HEK293 (cell line): ENCODE data around the gene LLCFC1.

ENCODE experiments used
- CTCF ChIA-PET: fragments of 350-600 bp; formaldehyde crosslinking; extraction: SDS; loops from one replicate; lab custom pipeline; 2021; ENCODE audit warnings: antibody characterized with exemption; lab: Yijun Ruan, JAX
- POLR2A ChIA-PET: fragments of 300-600 bp; formaldehyde crosslinking; extraction: SDS; loops from one replicate; lab custom pipeline; 2020; ENCODE audit warnings: antibody characterized with exemption, inconsistent platforms; lab: Yijun Ruan, JAX
- H3K27ac ChIP-seq: fragments of 200-500 bp; sonication (Bioruptor generic); 2 replicates; pipeline ENCODE4 v1.5.1; 2014; ENCODE audit warnings: low read depth, low read length, control low read depth, inconsistent platforms; ENCODE audit errors: extremely low read depth
- H3K36me3 ChIP-seq, 2 experiments: fragments of 200-500 bp in 1 of 2; sonication (Bioruptor generic) in 1 of 2; 1 replicate in 1 of 2; 2 replicates in 1 of 2; pipeline ENCODE4 v1.5.1; 2014 to 2017; ENCODE audit warnings: inconsistent platforms in 2 of 2, low read length in 2 of 2; ENCODE audit not compliant: control insufficient read depth in 2 of 2, insufficient read depth in 1 of 2
- H3K4me1 ChIP-seq: fragments of 200-500 bp; sonication (Bioruptor generic); 2 replicates; pipeline ENCODE4 v1.5.1; 2014; ENCODE audit warnings: mild to moderate bottlenecking, low read length, inconsistent platforms; ENCODE audit not compliant: control insufficient read depth, insufficient read depth
- H3K4me3 ChIP-seq: 2 replicates; pipeline ENCODE4 v1.5.1; 2011; ENCODE audit warnings: low read depth, mild to moderate bottlenecking, control low read depth, low read length, moderate library complexity
- H3K9me3 ChIP-seq: fragments of 200-500 bp; sonication (Bioruptor generic); 2 replicates; pipeline ENCODE4 v1.5.1; 2014; ENCODE audit warnings: low read depth, low read length, inconsistent platforms; ENCODE audit not compliant: control insufficient read depth, insufficient read depth
- BCL11B ChIP-seq: fragments of 450-650 bp; formaldehyde crosslinking; IDR thresholded peaks from 2 replicates; pipeline ENCODE4 v1.5.1; 2016; ENCODE audit warnings: low read depth, missing biosample characterization, missing genetic modification characterization
- KLF1 ChIP-seq: fragments of 450-650 bp; formaldehyde crosslinking; IDR thresholded peaks from 2 replicates; pipeline ENCODE4 v1.5.1; 2016; ENCODE audit warnings: missing biosample characterization, missing genetic modification characterization
- KLF9 ChIP-seq: fragments of 450-650 bp; formaldehyde crosslinking; IDR thresholded peaks from 2 replicates; pipeline ENCODE4 v1.5.1; 2016; ENCODE audit warnings: missing biosample characterization, missing genetic modification characterization, low read depth
- RBAK ChIP-seq: fragments of 450-650 bp; formaldehyde crosslinking; IDR thresholded peaks from 2 replicates; pipeline ENCODE4 v1.5.1; 2016; ENCODE audit warnings: missing biosample characterization, missing genetic modification characterization
- REST ChIP-seq: fragments of 450-650 bp; formaldehyde crosslinking; IDR thresholded peaks from 2 replicates; pipeline ENCODE4 v1.5.1; 2016; ENCODE audit warnings: missing biosample characterization, missing genetic modification characterization
- SALL2 ChIP-seq: fragments of 450-650 bp; formaldehyde crosslinking; IDR thresholded peaks from 2 replicates; pipeline ENCODE4 v1.5.0; 2017; ENCODE audit warnings: missing biosample characterization, mild to moderate bottlenecking, missing genetic modification characterization, borderline replicate concordance
- ZEB2 ChIP-seq: fragments of 450-650 bp; formaldehyde crosslinking; IDR thresholded peaks from 2 replicates; pipeline ENCODE4 v1.5.1; 2016; ENCODE audit warnings: missing biosample characterization, missing genetic modification characterization
- ZFP37 ChIP-seq: fragments of 450-650 bp; formaldehyde crosslinking; IDR thresholded peaks from 2 replicates; pipeline ENCODE4 v1.5.1; 2016; ENCODE audit warnings: missing biosample characterization, missing genetic modification characterization
- ZNF211 ChIP-seq: fragments of 450-650 bp; formaldehyde crosslinking; IDR thresholded peaks from 2 replicates; pipeline ENCODE4 v1.5.1; 2016; ENCODE audit warnings: low read depth, missing biosample characterization, missing genetic modification characterization
- ZNF214 ChIP-seq: fragments of 450-650 bp; formaldehyde crosslinking; IDR thresholded peaks from 2 replicates; pipeline ENCODE4 v1.5.1; 2017; ENCODE audit warnings: missing biosample characterization, mild to moderate bottlenecking, missing genetic modification characterization, borderline replicate concordance
- ZNF354C ChIP-seq: fragments of 450-650 bp; formaldehyde crosslinking; IDR thresholded peaks from 2 replicates; pipeline ENCODE4 v1.5.1; 2016; ENCODE audit warnings: missing biosample characterization, missing genetic modification characterization, low read depth, borderline replicate concordance
- ZNF391 ChIP-seq: fragments of 450-650 bp; formaldehyde crosslinking; IDR thresholded peaks from 2 replicates; pipeline ENCODE4 v1.5.1; 2016; ENCODE audit warnings: low read depth, missing biosample characterization, missing genetic modification characterization, borderline replicate concordance
- ZNF394 ChIP-seq: fragments of 450-650 bp; formaldehyde crosslinking; IDR thresholded peaks from 2 replicates; pipeline ENCODE4 v1.5.1; 2016; ENCODE audit warnings: missing biosample characterization, missing genetic modification characterization, mild to moderate bottlenecking, moderate library complexity, borderline replicate concordance
- ZNF776 ChIP-seq: fragments of 450-650 bp; formaldehyde crosslinking; IDR thresholded peaks from 2 replicates; pipeline ENCODE4 v1.5.0; 2017; ENCODE audit warnings: missing biosample characterization, missing genetic modification characterization, borderline replicate concordance
- ZNF785 ChIP-seq: fragments of 450-650 bp; formaldehyde crosslinking; IDR thresholded peaks from 2 replicates; pipeline ENCODE4 v1.5.1; 2016; ENCODE audit warnings: missing biosample characterization, missing genetic modification characterization
- ZSCAN18 ChIP-seq: fragments of 450-650 bp; formaldehyde crosslinking; IDR thresholded peaks from 2 replicates; pipeline ENCODE4 v1.5.1; 2016; ENCODE audit warnings: missing biosample characterization, missing genetic modification characterization

Gene LLCFC1

GRCh38 chr7:142957723-142958122 is 18.4 kb downstream of the LLCFC1 start:
- H3K36me3 ChIP-seq, result no peaks in the 10 kb centered on the region
- POLR2A ChIA-PET, result no interaction called here

GRCh38 chr7:142959202-142959601 is 19.9 kb downstream of the LLCFC1 start:
- H3K27ac ChIP-seq, result no peak overlapping the region
- CTCF ChIA-PET, result interaction anchor here (0.5 to 0.7 kb wide), 2 partner anchors 19 to 59 kb away, joined by 3 to 4 read pairs; no protein-coding TSS in a partner anchor
- no peaks in the 10 kb centered on the region for H3K9me3 ChIP-seq
- no peaks in the 10 kb centered on the region for H3K36me3 ChIP-seq
- TF ChIP-seq ZNF776 (tag by site-specific recombination), result no peak
- TF ChIP-seq, all 188 proteins: peak for 0
- POLR2A ChIA-PET, result no interaction called here
- no peak overlapping the region for H3K4me3 ChIP-seq
- H3K4me1 ChIP-seq, result no peaks in the 10 kb centered on the region

More at GRCh38 chr7:142957723-142958122, 18.4 kb downstream of the LLCFC1 start:
- no peaks in the 10 kb centered on the region for H3K9me3 ChIP-seq
- H3K4me3 ChIP-seq, result no peak overlapping the region
- CTCF ChIA-PET, result no interaction called here
- TF ChIP-seq ZEB2 (tag by site-specific recombination) (no peak), KLF1 (tag by site-specific recombination) (no peak), SALL2 (tag by site-specific recombination) (no peak), ZFP37 (tag by site-specific recombination) (no peak)
- H3K4me1 ChIP-seq, result no peaks in the 10 kb centered on the region
- no peak overlapping the region for H3K27ac ChIP-seq

GRCh38 chr7:142960955-142961512 is 21.8 kb downstream of the LLCFC1 start:
- ChIA-PET POLR2A (no interaction called here), CTCF (interaction anchor here (0.5 to 1.2 kb wide), 8 partner anchors 26 to 88 kb away, joined by 3 to 6 read pairs (median 4); no protein-coding TSS in a partner anchor)
- no peak overlapping the region for H3K27ac ChIP-seq
- no peak overlapping the region for H3K4me3 ChIP-seq
- H3K36me3 ChIP-seq, result no peaks in the 10 kb centered on the region
- no peaks in the 10 kb centered on the region for H3K9me3 ChIP-seq
- no peaks in the 10 kb centered on the region for H3K4me1 ChIP-seq
- TF ChIP-seq ZSCAN18 (tag by site-specific recombination) (no peak), ZNF214 (tag by site-specific recombination) (no peak), ZNF394 (no peak), KLF9 (tag by site-specific recombination) (no peak), BCL11B (tag by site-specific recombination) (no peak)
- TF ChIP-seq, all 188 proteins: peak for 0

GRCh38 chr7:142961595-142961972 is 22.3 kb downstream of the LLCFC1 start:
- CTCF ChIA-PET, result interaction anchor here (0.5 to 1.2 kb wide), 6 partner anchors 26 to 89 kb away, joined by 3 to 6 read pairs (median 4); no protein-coding TSS in a partner anchor
- POLR2A ChIA-PET, result no interaction called here
- Histone ChIP-seq H3K4me1 (no peaks in the 10 kb centered on the region), H3K27ac (no peak overlapping the region), H3K9me3 (no peaks in the 10 kb centered on the region), H3K36me3 (no peaks in the 10 kb centered on the region), H3K4me3 (no peak overlapping the region)
- no peak for TF ChIP-seq ZNF391 (tag by site-specific recombination)
- no peak for TF ChIP-seq ZNF211
- TF ChIP-seq REST, result no peak
- no peak for TF ChIP-seq ZNF785 (tag by site-specific recombination)
- no peak for TF ChIP-seq ZNF354C
- TF ChIP-seq RBAK (tag by site-specific recombination), result no peak
